CD4-positive, alpha-beta T cell treated with Interleukin-17A for 4 hours (primary cell): Measurements from ENCODE around the gene HOXB3.

Experiments used
- DNase-seq: peaks from one replicate; pipeline ENCODE4 v3.0.0-alpha.2; 2020; ENCODE audit warnings: mixed read lengths

The HOXB3 gene

DNA sequence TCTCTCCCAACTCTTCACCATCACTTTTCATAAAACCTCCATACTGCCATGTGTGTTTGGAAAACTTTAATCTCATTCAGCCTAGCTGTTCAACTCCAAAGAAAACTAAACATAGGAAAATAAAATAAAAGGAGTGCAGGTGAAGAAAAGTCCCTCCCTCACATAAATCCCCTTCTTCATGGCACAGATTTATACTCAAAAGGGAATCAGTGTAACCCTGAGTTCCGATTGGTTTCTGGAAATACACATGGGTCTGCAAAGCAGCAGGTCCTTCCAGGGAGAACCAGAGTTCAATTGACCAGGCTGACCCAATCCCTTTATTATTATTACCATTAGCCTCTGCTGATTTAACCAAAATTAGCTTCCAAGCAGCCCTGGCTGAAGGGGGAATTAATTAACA, 36.2 kb downstream of the HOXB3 start:
- no peak for DNase-seq

DNA sequence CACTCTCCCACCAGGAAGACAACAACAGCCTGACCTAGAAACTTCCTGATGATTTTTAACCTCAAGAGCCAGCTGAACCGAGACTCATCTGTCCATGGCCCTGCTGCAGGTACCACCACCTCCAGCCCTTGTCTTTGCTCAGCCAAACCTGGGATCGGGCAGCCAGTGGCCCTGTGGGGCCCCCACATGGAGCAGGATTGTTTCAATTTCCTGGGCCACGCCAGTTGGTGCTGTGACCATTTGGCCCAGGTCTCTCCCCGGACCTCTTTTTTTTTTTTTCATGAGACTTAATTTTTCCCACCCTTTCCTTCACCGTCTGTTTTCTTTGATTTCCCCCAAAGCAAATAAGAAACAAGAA, 36.9 kb downstream of the HOXB3 start:
- no peak for DNase-seq

DNA sequence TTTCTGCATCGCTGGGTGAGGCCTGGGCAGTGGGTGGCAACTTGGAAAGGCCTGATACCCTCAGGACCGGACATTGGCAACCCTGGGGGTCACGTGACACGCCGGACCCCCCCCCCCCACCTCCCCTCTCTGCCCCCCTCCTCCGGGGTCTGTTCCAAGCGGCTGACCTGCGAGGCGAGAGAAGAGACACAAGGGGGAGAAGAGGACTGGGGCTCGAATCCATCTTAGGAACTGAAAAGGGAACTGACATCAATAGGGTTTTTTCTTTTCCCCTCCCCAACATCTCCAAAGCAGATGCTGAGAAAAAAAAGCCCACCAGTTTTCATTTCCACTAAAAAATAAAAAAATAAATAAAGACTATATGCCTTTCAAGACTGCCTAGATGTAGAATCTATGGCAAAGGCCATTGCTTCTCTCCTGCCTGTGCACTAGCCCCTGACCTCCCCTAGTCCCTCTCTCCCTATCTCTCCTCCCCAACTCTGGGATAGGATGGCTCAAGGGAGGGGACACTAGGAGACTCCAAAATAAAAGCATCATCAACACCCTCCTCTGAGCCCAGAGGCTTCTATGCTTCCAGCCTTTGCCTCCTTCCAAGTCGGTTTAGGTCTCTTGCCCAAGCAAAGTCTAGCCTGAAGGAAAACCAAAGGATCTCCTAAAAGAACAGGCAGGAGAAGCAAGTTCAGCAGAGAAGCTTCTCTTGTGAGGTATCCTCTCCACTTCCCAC, 37.4 kb downstream of the HOXB3 start:
- DNase-seq, result no peak

DNA sequence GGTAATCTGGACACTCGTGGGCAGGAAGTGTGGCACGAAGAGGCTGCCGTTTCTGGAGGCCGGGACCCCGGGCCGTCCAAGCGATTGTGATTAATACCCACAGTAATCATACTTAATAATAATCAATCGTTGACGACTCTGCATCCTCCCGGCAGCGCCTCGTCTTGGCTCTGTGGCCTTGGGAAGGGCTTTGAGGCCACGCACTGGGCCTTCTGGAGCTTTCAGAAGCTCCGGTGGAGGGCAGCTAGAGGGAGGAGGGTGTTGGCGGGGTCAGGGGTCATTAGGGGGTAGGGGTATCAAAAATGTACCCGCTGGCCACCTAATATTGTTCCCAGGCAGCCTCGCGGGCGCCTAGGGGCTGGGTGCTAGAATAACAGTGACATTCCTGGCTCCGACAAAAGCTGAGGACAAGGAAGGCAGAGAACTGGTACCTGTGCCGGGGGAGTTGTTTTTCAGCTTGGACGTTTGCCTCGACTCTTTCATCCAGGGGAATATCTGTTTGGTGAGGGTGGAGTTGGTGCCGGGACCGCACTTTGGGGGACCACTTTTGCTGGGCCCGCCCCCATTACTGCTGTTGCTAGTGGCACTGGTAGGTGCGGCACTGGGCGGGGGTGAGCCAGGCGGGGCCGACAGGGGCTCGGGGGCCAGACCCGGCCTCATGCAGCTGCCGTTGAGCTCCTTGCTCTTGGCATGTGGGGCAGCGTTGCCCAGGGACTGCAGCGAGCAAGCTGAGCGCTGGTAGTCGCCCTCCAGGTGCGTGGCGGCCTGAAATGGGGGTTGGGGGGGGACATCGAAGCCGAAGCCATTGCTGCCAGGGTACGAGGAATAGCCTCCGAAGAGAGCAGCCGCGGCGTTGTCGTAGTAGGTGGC, 38.2 kb downstream of the HOXB3 start:
- DNase-seq, result no peak

DNA sequence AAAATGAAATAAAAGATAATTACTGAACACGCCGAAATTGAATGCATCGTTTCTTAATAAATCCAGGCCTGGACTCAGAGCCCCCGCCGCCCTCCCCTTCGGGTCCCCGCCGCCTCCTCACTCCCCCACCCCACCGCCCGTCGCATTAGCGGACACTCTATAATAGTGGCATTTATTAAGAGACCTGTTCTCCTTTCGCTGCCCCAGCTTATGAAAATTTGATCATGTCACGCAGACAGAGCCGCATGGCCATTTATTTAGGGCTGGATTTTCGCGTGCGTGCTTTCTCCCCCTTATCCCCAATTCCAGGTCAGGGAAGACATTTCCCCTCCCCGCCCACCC, 38.9 kb downstream of the HOXB3 start:
- no peak for DNase-seq

DNA sequence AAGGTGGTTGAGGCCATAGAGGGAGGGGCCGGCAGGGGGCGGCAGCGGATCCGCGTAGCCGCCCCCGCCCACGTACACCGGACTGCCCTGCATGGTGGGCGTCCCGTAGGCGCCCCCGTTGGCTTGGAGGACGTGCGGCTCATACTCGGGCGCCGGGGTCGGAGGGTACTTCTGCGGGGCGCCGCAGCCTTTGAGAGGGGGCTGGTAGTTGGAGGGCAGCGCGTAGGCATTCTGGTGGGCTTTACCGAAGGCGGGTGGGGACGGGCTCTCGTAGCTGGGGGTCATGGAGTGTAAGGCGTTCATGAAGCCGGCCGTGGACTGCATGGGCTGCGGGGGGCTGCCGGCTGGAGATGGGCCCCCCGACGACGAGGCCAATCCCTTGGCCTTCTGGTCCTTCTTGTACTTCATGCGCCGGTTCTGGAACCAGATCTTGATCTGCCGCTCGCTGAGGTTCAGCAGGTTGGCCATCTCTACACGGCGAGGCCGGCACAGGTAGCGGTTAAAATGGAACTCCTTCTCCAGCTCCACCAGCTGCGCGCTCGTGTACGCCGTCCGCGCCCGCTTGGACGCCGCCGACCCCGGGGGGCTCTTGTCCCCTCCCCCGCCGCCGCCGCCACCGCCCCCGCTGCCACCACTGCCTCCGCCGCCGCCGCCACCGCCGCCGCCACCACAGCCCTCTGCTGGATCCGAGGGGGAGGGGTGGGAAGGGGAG, 39.4 kb downstream of the HOXB3 start:
- DNase-seq, result no peak

DNA sequence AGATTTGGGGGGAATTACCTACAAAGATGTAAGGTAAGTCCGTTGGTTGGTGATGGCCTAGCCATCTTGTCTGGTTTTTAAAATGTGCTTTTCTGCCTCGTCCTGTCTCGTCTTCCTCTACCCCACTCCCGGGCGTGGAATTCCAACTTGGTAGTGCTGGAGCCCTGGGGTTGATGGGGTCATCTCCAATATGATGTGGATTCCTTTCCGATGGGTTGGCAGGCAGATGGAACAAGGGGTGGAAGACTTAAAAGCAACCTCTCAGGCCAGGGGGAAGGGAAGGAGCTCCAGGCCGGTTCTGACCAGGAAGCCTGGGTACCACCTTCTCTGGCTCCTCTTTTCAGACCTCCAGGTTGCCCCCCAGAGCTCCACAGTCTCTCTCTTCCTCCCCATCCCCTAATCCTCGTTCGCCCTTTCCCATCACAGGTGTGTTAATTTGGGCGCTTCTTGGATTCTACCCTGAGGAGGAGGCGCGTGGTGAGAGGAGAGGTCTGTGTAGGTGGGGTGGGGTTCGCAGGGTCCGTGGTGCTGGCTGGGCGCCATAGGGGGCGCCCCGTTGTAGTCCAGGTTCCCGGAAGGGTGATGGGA, 40.0 kb downstream of the HOXB3 start:
- DNase-seq, result no peak

DNA sequence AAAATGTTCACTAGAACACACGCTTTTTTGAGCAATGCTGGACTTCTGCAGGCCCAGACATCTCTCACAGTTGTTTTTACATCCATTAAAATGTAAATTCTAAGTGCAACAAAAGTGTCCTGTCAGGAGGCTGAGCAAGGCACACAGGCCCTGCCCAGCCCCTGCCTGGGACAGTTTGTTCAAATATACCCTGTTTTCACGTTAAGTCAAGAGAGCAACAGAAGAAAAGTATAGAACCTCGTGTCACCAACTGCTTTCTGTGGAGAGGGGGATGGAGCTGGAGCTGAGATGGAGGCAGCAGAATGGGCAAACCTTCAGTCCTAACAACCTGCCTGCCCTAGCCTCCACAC, 40.8 kb downstream of the HOXB3 start:
- DNase-seq, result no peak

DNA sequence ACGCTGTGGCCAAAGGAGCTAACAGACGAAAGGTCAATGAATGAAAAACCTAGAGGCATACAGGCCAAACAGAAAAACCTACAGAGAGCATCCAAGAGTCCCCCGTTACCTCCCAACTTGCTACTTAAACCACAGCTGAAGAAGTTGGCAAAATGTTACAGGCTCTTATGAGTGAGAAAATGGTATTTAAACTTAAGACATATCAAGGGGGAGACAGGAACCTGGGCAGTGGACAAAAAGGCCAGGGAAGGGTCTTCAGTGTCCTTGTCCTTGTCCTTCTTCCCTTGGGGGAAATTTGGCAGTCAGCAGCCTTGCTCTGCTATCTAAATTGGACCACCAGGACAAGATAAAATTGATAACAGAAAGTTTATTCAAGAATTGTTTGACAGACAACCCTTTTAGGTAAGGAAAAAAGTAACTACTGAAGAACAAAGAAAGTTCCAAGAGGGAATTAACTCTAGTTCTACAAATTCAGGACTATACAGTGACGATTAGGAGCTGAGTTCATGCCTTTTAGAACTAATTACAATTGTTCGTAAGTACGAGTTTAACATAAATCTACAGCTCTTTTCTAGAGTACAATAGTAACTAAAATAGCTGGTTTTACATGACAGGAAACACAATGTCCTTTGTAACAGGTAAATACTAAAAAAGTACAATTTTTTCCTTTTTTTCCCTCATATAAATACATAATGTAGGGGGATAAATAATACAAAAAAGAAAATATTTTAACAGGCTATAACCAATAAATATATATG, 41.3 kb downstream of the HOXB3 start:
- DNase-seq, result no peak

DNA sequence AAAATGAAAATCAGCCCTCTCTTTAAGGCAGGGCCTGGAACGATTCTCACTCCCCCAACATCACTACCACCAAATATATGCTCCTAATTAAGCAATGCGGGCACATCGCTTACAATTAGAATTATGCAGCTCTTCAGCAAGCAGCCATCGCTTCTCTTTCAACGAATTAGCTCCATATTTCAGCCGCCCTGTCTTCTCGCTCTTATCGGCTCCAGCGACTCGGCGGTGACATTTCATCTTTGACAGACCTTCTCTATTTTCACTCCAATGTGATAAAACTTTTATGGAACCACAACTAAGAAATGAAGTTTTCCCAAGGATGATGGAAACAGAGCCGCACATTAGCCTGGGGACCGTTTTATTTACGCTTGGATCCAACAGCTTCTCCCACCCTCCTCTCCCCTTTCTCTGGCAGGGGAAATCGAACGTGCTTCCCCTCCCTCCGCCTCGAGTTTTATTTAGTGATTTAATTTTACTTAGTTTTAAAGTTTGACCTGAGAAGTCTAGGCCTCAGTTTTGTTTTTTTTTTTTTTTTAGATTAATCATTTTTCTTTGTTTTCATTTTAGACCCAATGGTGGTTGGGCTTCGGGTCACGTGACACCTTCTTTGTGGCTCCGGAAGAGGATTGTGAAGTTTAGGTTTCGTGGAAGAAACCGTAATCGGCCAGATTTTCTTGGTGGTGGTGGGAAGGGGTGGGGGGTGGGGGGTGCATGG, 42.1 kb downstream of the HOXB3 start:
- DNase-seq, result peak; percentile 73

DNA sequence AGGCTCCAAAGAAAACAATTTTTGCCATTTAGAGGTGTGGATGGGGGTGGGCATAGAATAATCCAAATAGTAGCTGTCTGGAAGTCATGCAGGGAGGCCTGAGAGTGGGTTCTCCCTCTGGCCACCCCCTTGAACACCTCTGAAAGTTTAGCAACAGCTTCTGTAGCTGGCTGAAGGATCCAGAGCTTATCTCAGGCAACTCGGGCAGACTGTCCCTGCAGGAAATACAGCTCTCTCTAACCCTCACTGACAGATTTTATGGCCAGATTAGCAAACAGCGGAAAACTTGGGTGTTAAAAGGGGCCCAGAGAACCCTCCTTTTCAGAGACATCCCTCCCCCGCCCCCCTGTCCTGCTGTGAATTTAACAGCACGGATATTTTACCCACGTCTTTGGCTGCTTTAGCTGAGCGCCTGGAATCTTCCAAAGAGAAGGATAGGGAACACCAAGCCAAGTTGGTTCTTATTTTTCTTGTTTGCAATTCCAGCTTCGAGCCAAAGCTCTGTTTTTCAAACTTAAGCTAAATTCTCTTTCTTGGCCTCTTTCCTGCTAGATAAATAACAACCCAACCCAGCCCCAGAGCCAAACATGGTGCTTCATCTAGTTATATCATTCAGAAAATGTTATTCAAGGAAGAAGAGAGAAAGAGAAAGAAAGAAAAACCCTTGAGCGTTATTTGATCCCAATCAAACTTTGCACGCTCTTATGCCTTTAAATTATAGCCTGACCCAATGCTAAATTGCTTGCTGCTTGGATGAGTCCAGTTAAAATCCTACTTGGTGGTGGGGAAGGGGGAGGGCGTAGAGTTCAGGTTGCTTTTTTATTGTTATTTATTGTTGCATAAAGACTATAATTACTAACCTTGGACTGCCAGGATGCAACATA, 42.9 kb downstream of the HOXB3 start:
- peak; percentile 45 for DNase-seq

DNA sequence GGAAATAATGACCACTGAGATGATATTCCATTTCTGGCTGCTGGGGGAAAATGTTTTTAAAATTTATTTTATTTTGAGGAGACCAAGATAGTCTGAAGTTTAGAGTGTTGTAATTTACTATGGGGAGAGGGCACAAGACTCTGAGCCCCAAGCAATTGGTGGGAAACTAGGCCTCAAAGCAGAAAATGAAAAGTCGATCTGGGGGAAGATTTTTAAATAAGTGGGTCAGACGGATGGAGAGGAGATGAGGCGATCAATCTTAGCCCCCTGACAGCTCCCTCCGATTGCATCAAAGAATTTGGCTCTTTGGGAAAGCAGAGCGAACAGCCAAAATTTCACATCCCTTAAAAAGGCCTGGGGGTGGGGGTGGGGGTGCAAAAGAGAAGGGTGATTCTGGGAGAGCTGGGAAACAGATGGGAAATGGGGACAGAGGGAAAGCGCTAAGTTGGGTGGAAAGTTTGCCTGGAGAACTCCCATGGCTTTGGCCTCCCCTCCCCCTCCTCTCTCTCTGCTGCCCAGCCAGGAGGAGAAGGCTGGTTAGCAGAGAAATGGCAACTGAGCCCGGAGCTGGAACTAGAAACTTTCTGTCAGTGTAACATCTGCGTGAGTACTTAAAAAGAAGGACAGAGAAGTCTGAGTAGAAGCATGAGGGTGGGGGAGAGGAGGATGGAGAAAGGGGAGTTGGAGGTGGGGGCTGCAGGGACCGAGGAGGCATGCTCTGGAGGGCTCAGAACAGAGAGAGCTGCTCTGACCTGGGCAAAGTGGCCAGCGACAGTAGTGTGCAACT, 43.7 kb downstream of the HOXB3 start:
- DNase-seq, result no peak

DNA sequence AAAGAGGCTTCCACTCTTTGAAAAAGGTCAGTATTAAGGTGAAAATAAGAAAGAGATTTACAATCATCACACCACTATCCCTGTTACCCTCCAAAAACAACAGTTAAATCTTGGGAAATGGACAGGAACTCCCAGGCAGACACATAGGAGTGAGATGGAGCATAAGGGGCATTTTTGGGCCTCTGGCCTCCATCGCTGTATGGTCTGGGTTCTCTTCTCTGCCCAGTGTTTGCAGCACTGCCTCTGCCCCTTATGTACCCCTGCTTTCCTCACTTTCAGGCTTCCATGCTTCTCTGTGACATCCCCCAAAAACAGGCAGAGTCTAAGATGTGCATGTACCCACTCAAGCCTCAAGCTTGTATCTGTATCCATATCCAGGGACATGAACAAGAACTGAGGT, 44.5 kb downstream of the HOXB3 start:
- no peak for DNase-seq

DNA sequence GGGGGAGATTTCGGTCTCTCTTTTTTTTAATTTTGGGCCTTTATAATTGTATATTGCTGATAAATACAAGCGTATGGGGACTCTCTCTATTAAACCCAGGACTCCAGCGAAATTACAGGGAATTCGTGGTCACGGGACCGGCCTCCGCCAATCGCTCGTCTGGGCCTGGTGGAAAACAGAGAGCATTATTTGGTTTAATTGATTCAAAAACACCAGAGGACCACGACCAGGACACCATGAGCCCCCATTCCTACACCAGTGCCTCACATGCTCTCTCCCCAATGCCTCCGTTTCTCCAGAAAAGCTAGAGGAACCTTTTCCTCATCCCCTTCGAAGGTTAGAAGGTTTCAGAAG, 45.0 kb downstream of the HOXB3 start, which contains the start of gene HOXB2:
HOXB2 (minus strand) TSS at position 88 of the 354 bp plus-strand sequence. CDS start 198 bp downstream, outside the sequence.
- DNase-seq, result no peak

DNA sequence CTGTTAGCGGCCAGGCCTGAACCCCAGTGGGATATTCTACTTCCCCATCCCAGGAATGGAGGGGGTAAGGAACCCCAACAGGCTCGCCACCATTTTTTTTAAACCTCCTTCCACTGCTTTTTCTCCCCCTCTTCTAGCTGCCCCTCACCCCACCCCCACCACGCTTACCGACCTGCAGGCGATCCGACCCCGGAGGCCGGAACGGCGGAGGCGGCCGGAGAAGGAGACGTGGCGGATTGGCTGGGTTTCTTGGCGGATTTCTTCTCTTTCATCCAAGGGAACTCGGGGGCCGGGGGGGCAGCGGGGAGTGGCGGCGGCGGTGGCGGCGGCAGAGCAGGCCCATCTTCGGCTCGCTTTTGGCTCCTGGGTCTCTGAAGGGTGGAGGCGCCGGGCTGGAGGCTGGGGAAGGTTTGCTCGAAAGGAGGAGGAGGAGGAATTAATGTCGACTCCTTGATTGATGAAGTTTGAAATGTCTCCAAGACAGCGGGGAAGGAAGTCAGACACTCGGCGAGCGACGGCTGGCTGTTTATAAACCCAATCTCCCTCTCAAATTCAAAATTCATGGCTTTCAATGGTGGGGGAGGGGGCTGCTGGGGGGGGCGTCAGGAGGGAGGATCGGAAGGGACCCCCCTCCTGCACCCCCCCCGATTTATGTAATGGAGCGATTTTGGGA, 45.6 kb downstream of the HOXB3 start:
- DNase-seq, result peak; percentile 66

DNA sequence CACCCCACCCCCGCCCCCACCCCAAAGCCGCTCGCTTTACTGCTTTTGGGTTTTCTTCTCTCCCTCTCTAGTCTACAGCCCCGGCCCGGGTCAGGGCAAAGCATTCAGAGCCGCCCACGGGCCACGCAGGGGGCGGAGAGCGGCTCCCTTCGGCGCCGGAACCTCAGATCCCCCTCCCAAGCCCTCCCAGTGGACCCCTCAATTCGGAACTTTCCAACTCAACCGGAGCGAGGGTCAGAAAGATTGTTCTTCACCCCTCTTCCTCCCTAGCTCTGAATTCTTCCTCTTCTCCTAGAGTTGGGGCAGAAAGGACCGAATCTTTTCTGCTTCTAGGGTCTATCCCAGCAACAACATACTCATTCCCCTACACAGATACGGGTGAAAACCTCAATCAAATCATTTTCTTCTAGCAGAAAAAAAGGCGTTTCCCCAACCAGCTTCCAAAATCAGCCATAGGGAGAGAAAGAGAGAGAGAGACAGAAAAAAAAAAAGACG, 46.1 kb downstream of the HOXB3 start:
- no peak for DNase-seq

DNA sequence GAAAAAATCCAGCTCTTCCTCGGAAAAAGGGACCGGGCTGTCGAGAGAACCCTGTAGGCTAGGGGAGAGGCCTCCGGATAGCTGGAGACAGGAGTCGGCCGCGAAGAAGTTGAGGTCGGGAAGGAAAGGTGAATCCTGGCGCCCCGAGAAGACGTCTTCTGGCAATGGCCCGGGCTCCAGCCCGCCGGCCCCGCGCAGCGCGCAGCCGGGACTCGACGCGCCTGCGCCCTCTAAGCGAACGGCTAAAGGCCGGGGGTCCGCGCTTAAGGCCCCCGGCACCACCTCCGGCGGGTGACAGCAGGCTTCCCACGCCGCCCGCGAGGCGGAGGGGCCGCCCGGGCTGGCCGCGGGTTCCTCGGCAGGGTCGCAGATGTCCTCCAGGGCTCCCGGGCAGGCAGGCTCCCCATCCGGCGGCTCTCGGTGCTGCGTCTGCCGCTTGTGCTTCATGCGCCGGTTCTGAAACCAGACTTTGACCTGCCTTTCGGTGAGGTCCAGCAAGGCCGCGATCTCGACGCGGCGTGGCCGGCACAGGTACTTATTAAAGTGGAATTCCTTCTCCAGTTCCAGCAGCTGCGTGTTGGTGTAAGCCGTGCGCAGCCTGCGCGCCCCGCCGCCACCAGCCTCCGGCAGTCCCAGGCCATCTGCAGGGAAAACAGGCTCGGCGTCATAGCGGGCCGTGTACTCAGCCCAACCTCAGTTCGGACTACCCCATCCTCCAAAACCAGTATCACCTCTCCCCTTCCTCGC, 46.8 kb downstream of the HOXB3 start:
- DNase-seq, result peak; percentile 72

DNA sequence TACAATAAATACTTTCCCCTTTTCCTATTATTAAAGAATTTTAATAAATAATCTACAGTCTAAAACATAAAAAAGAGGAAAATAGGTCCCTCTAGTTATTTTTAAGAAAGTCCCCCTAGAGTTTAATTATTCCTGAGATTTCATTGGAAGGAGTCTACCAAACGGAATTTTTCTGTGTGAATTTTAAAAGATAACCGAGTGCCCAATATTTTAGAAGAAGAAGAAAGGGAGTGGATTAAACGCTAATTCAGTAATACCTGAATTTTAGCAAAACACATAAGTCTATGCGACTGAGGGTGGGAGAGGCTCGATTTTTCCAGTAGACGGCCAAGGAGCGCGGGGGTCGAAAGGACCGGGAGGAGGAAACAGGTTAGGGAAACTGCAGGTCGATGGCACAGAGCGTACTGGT, 47.3 kb downstream of the HOXB3 start:
- no peak for DNase-seq
